B cell (primary cell): ENCODE data around the gene GRB10. TPM values are rescaled to one million over a fixed set of nuclear protein-coding genes. Genes with fewer than 3 reads are reported as not detected.

Experiments
- ATAC-seq: fragments of 200-7000 bp; cut with Tn5 transposase; one replicate; pipeline ENCODE4 v1.10.0; 2021; ENCODE audit warnings: low read depth, mild to moderate bottlenecking, moderate number of reproducible peaks, moderate library complexity
- CTCF ChIA-PET: fragments of 350-600 bp; sonication (Branson Sonifier 250); formaldehyde crosslinking; loops from one replicate; lab custom pipeline; 2021; ENCODE audit warnings: antibody characterized with exemption, inconsistent platforms; lab: Charles Lee
- POLR2A ChIA-PET: fragments of 350-600 bp; sonication (Branson Sonifier 250); formaldehyde crosslinking; loops from one replicate; lab custom pipeline; 2021; ENCODE audit warnings: antibody characterized with exemption; lab: Charles Lee
- DNase-seq: peaks from one replicate; pipeline ENCODE4 v3.0.0; 2013
- H2AFZ ChIP-seq: 2 replicates; pipeline ENCODE4 v1.6.1; 2012; ENCODE audit warnings: mild to moderate bottlenecking, low read depth, low read length; ENCODE audit not compliant: insufficient read depth, poor library complexity, severe bottlenecking
- H3K27ac ChIP-seq, 2 donors: 1 replicate in 1 of 2; 2 replicates in 1 of 2; pipeline ENCODE4 v1.5.1; 2012 to 2013; ENCODE audit warnings: low read length in 2 of 2, mild to moderate bottlenecking in 2 of 2, moderate library complexity in 1 of 2
- H3K27me3 ChIP-seq, 4 experiments: fragments of 200-600 bp in 1 of 4; sonication (generic) in 1 of 4; replicated peaks in 1 of 4; 1 replicate in 2 of 4; 2 replicates in 2 of 4; pipeline versions ENCODE4 v1.6.1 to v1.7.0; 2013 to 2016; ENCODE audit warnings: low read length in 3 of 4, mild to moderate bottlenecking in 2 of 4, mixed read lengths in 1 of 4, moderate library complexity in 1 of 4; ENCODE audit not compliant: insufficient read depth in 4 of 4, control insufficient read depth in 3 of 4; ENCODE audit errors: control extremely low read depth in 1 of 4
- H3K36me3 ChIP-seq, 2 experiments: replicated peaks in 1 of 2; 1 replicate in 1 of 2; 2 replicates in 1 of 2; pipeline versions ENCODE4 v1.6.1 to v1.7.1; 2013; ENCODE audit warnings: low read length in 1 of 2; ENCODE audit not compliant: insufficient read depth in 2 of 2, control insufficient read depth in 1 of 2; ENCODE audit errors: control extremely low read depth in 1 of 2, extremely low read depth in 1 of 2
- H3K4me1 ChIP-seq, 2 donors: fragments of 200-600 bp in 1 of 2; sonication (generic) in 1 of 2; 1 replicate in 1 of 2; 2 replicates in 1 of 2; pipeline versions ENCODE4 v1.5.1 to v1.6.1; 2013 to 2017; ENCODE audit warnings: low read length in 2 of 2; ENCODE audit not compliant: control insufficient read depth in 2 of 2, insufficient read depth in 2 of 2
- H3K4me2 ChIP-seq: replicated peaks from 2 replicates; pipeline ENCODE3; 2012; ENCODE audit warnings: mild to moderate bottlenecking, low read depth, low read length; ENCODE audit not compliant: poor library complexity, severe bottlenecking
- H3K4me3 ChIP-seq, 5 experiments: fragments of 200-600 bp in 1 of 5; sonication (generic) in 1 of 5; 1 replicate in 3 of 5; 2 replicates in 2 of 5; pipeline versions ENCODE4 v1.5.1 to v1.7.0; 2011 to 2016; ENCODE audit warnings: low read length in 4 of 5, mild to moderate bottlenecking in 4 of 5, low read depth in 2 of 5, control low read depth in 1 of 5, moderate library complexity in 1 of 5; ENCODE audit not compliant: insufficient read depth in 1 of 5; ENCODE audit errors: control extremely low read depth in 1 of 5, extremely low read depth in 1 of 5
- H3K79me2 ChIP-seq: fragments of 200-600 bp; sonication (generic); one replicate; pipeline ENCODE4 v1.6.0; 2016; ENCODE audit warnings: low read length; ENCODE audit not compliant: control insufficient read depth, insufficient read depth
- H3K9ac ChIP-seq: fragments of 200-600 bp; sonication (generic); 2 replicates; pipeline ENCODE4 v1.6.1; 2017; ENCODE audit warnings: mild to moderate bottlenecking, low read length, moderate library complexity
- H3K9me3 ChIP-seq, 3 donors: one replicate each; pipeline versions ENCODE4 v1.6.1 to v1.7.1; 2013; ENCODE audit warnings: low read length in 2 of 3; ENCODE audit not compliant: control insufficient read depth in 2 of 3, insufficient read depth in 1 of 3; ENCODE audit errors: control extremely low read depth in 1 of 3
- H4K20me1 ChIP-seq: 2 replicates; pipeline ENCODE4 v1.6.0; 2012; ENCODE audit warnings: mild to moderate bottlenecking, low read length; ENCODE audit not compliant: insufficient read depth, control insufficient read depth, poor library complexity, severe bottlenecking
- H3K27ac Mint-ChIP-seq: one replicate; pipeline ENCODE4 v1.8.0; 2021; ENCODE audit warnings: mixed read lengths
- H3K27me3 Mint-ChIP-seq: one replicate; pipeline ENCODE4 v1.8.0; 2021; ENCODE audit warnings: mixed read lengths
- H3K4me1 Mint-ChIP-seq: one replicate; pipeline ENCODE4 v1.8.0; 2021; ENCODE audit warnings: mixed read lengths
- H3K4me3 Mint-ChIP-seq: one replicate; pipeline ENCODE4 v1.8.0; 2021; ENCODE audit warnings: mixed read lengths
- H3K9me3 Mint-ChIP-seq: one replicate; pipeline ENCODE4 v1.8.0; 2022; ENCODE audit warnings: mixed read lengths; ENCODE audit not compliant: insufficient read depth
- EZH2 ChIP-seq: IDR thresholded peaks from 2 replicates; pipeline ENCODE4 v1.6.1; 2012; ENCODE audit warnings: borderline replicate concordance, low read depth, mild to moderate bottlenecking, moderate library complexity, low read length; ENCODE audit not compliant: insufficient read depth, poor library complexity, severe bottlenecking
- WGBS: methylation state at CpG from one replicate; pipeline ENCODE4 v1.1.5; 2013; ENCODE audit warnings: missing lambda C conversion rate; ENCODE audit not compliant: insufficient coverage; 5-methylcytosine and 5-hydroxymethylcytosine counted together
- intact Hi-C: fragments of 100-400 bp; cut with micrococcal nuclease; formaldehyde crosslinking; loops from one replicate; pipeline ENCODE4 v1.10.0; 2022
- polyA plus RNA-seq: library from polyadenylated mRNA; depleted of rRNA; stranded (reverse); fragments of >200 nt; gene quantifications from 2 replicates; pipeline ENCODE4 v1.2.3, GENCODE V29; 2012
- total RNA-seq, 2 donors: library from RNA; stranded (reverse); fragments of 120-200 nt in 1 of 2; gene quantifications; 1 replicate in 1 of 2; 2 replicates in 1 of 2; pipeline versions ENCODE4 v1.2.3 to v1.2.4, GENCODE V29; 2013 to 2022
- TF ChIP-seq, protein P1 (sequence below): fragments of 200-600 bp; IDR thresholded peaks from one replicate; pipeline ENCODE4 v1.8.0; 2022; ENCODE audit warnings: antibody characterized with exemption, mild to moderate bottlenecking

The GRB10 gene
- total and polyA plus RNA-seq, 2 donors (not counting 1 experiment from before 2014, with no cell fraction given) = 0.04 TPM; not detected in 1

DNA sequence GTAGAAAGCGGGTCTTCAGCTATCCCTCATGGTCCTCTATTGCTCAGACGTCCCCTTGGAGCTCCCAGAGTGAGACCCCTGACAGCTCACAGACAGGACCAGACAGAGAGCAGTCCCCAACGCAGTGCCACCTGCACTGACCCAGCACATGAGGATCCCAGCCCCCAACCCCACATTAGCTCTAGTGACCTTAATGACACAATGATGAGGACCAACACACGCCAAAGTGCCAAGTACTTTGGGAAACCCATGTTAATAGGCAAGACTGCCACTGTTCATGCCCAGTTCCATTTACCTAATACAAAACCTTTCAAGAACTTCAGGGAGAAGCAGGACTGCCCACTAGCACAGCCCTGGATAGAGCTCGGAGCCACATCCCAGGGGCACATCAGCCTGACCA, 5.7 kb upstream of the GRB10 start:
- 86% methylated on average over 5 of the region's 5 CpGs for WGBS
- no peak overlapping the region for H3K27ac Mint-ChIP-seq
- no peak for ATAC-seq
- no peak for DNase-seq
- H3K4me2 ChIP-seq = no peak overlapping the region
- ChIA-PET POLR2A (no interaction called here), CTCF (no interaction called here)
- no peak overlapping the region for H3K27ac ChIP-seq
- no peak overlapping the region for H2AFZ ChIP-seq
- peaks cover 6% of the 10 kb centered on the region for H3K4me1 Mint-ChIP-seq
- intact Hi-C loops = no loop called here
- H3K9me3 ChIP-seq = peaks cover 0 to 25% (median 6%) of the 10 kb centered on the region in 3 donors
- H3K4me3 Mint-ChIP-seq = no peak overlapping the region
- peaks cover 0 to 28% (median 20%) of the 10 kb centered on the region in 4 experiments for H3K27me3 ChIP-seq
- H3K9ac ChIP-seq = no peak overlapping the region
- no peak for TF ChIP-seq EZH2
- TF ChIP-seq, protein P1, sequence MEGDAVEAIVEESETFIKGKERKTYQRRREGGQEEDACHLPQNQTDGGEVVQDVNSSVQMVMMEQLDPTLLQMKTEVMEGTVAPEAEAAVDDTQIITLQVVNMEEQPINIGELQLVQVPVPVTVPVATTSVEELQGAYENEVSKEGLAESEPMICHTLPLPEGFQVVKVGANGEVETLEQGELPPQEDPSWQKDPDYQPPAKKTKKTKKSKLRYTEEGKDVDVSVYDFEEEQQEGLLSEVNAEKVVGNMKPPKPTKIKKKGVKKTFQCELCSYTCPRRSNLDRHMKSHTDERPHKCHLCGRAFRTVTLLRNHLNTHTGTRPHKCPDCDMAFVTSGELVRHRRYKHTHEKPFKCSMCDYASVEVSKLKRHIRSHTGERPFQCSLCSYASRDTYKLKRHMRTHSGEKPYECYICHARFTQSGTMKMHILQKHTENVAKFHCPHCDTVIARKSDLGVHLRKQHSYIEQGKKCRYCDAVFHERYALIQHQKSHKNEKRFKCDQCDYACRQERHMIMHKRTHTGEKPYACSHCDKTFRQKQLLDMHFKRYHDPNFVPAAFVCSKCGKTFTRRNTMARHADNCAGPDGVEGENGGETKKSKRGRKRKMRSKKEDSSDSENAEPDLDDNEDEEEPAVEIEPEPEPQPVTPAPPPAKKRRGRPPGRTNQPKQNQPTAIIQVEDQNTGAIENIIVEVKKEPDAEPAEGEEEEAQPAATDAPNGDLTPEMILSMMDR = no peak
- H3K4me1 ChIP-seq = peaks cover 5 to 7% of the 10 kb centered on the region in 2 donors
- no peak overlapping the region for H3K4me3 ChIP-seq
- H3K36me3 ChIP-seq = no peaks in the 10 kb centered on the region
- H3K79me2 ChIP-seq = no peaks in the 10 kb centered on the region
- no peaks in the 10 kb centered on the region for H4K20me1 ChIP-seq
- H3K9me3 Mint-ChIP-seq = peaks cover 3% of the 10 kb centered on the region
- peaks cover 62% of the 10 kb centered on the region for H3K27me3 Mint-ChIP-seq

DNA sequence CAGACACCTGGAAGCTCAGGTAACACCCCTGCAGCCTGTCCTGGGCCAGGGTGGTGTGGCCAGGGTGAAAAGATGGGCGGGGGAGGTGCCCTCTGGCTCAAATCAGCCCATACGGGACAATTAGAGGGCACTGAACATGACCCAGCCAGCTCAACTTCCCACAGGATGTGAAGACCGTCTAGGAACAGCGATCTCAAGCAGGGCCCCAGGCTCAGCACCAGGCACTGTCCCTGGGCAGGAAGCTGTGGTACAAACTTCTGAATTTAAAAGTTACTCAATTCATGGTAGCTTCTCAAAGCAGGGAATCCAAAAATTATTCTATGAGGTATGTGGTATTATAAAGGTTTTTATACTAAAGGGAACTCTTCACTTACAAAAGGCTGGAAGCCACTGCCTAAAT, 5.1 kb upstream of the GRB10 start:
- peaks cover 67% of the 10 kb centered on the region for H3K27me3 Mint-ChIP-seq
- Histone ChIP-seq H3K9me3 (peaks cover 0 to 28% (median 6%) of the 10 kb centered on the region in 3 donors), H3K9ac (no peak overlapping the region), H3K27me3 (peaks cover 0 to 30% (median 21%) of the 10 kb centered on the region in 4 experiments), H3K27ac (no peak overlapping the region), H3K4me2 (no peak overlapping the region), H3K4me1 (peaks cover 5 to 7% of the 10 kb centered on the region in 2 donors), H3K36me3 (no peaks in the 10 kb centered on the region), H3K4me3 (no peak overlapping the region), H4K20me1 (no peaks in the 10 kb centered on the region), H3K79me2 (no peaks in the 10 kb centered on the region), H2AFZ (no peak overlapping the region)
- CTCF ChIA-PET = no interaction called here
- no peak overlapping the region for H3K4me3 Mint-ChIP-seq
- POLR2A ChIA-PET = no interaction called here
- H3K4me1 Mint-ChIP-seq = peaks cover 10% of the 10 kb centered on the region
- intact Hi-C loops = no loop called here
- no peak for TF ChIP-seq EZH2
- TF ChIP-seq, protein P1 = no peak
- no peak overlapping the region for H3K27ac Mint-ChIP-seq
- peaks cover 3% of the 10 kb centered on the region for H3K9me3 Mint-ChIP-seq
- no peak for DNase-seq
- ATAC-seq = no peak
- 77% methylated on average over 4 of the region's 4 CpGs for WGBS
